Stimulated activated effector memory CD8-positive, alpha-beta T cell treated with anti-CD3 and anti-CD28 coated beads, Interleukin-12 subunit alpha, Interleukin-12 subunit beta, amount 100 ng/mL, for 72 hours (primary cell): ENCODE data around the gene ARVCF.

Experiments used
- ATAC-seq: fragments of 150-1000 bp; cut with Tn5 transposase; 2 replicates; pipeline ENCODE4 v1.10.0; 2021
- DNase-seq, 2 donors: peaks; one replicate each; pipeline ENCODE4 v3.0.0; 2021 to 2022; ENCODE audit warnings: low spot score in 2 of 2
- H3K27ac Mint-ChIP-seq: one replicate; pipeline ENCODE4 v1.8.0; 2022; ENCODE audit warnings: mild to moderate bottlenecking, mixed read lengths
- H3K36me3 Mint-ChIP-seq: one replicate; pipeline ENCODE4 v1.8.0; 2022; ENCODE audit warnings: mild to moderate bottlenecking, mixed read lengths
- H3K4me1 Mint-ChIP-seq: one replicate; pipeline ENCODE4 v1.8.0; 2022; ENCODE audit warnings: mixed read lengths
- H3K4me3 Mint-ChIP-seq: one replicate; pipeline ENCODE4 v1.8.0; 2022; ENCODE audit warnings: mild to moderate bottlenecking, mixed read lengths
- H3K9me3 Mint-ChIP-seq: one replicate; pipeline ENCODE4 v1.8.0; 2022; ENCODE audit warnings: mixed read lengths

Gene ARVCF

GRCh38 chr22:20056696-20057386 lies 40.2 kb upstream of the ARVCF start:
- Mint-ChIP-seq H3K36me3 (peaks cover 31% of the 10 kb centered on the region), H3K4me1 (peaks cover 12% of the 10 kb centered on the region), H3K27ac (no peak overlapping the region), H3K4me3 (no peak overlapping the region), H3K9me3 (no peaks in the 10 kb centered on the region)
- DNase-seq (no peak), ATAC-seq (no peak)

GRCh38 chr22:20056161-20056560 lies 39.5 kb upstream of the ARVCF start:
- Mint-ChIP-seq H3K36me3 (peaks cover 34% of the 10 kb centered on the region), H3K27ac (no peak overlapping the region), H3K4me3 (no peak overlapping the region), H3K4me1 (peaks cover 12% of the 10 kb centered on the region), H3K9me3 (no peaks in the 10 kb centered on the region)
- DNase-seq: no peak
- ATAC-seq: no peak

DNA sequence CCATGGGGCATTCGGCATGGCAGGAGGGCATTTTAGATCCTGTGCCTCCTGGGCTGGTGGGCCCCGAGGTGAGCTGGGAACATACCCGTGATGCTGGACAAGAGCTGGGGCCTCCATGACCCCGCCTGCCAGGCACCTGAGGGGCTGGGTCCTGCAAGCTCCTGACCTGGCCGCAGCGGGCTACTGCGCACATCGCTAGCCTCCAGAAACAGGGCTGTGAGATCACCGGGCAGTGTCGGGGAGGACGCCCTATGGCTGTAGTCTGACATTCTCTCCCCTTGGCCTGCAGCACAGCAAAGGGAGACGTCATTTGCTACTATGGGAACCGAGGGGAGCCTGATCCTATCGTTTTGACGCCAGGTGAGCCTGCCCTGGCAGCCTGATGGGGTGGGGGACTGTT lies 39.0 kb upstream of the ARVCF start:
- DNase-seq (no peak), ATAC-seq (no peak)
- peaks cover 38% of the 10 kb centered on the region for H3K36me3 Mint-ChIP-seq
- H3K4me3 Mint-ChIP-seq: no peak overlapping the region
- no peak overlapping the region for H3K27ac Mint-ChIP-seq
- no peaks in the 10 kb centered on the region for H3K9me3 Mint-ChIP-seq
- H3K4me1 Mint-ChIP-seq: peaks cover 12% of the 10 kb centered on the region

DNA sequence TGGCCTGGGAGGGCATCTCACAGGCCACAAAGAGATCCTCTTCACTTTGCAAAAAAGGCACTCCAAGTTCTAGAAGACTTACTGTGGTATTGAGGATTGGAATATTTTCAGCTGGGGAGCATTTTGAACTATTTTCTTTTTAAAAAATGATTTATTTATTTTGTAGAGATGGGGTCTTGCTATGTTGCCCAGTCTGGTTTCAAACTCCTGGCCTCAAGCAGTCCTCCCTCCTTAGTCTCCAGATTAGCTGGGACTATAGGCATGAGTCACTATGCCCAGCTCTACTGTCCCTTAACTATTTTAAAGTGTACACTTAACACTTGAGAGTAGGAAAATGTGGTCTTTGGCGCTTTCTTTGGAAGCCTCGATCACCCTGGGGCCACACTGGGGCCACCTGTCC lies 38.5 kb upstream of the ARVCF start:
- Mint-ChIP-seq H3K4me3 (no peak overlapping the region), H3K36me3 (peaks cover 40% of the 10 kb centered on the region), H3K4me1 (peaks cover 12% of the 10 kb centered on the region), H3K27ac (peak overlapping the region; percentile 74), H3K9me3 (no peaks in the 10 kb centered on the region)
- no peak for DNase-seq
- no peak for ATAC-seq

GRCh38 chr22:20054485-20054884 lies 37.9 kb upstream of the ARVCF start:
- ATAC-seq (no peak), DNase-seq (no peak)
- Mint-ChIP-seq H3K9me3 (no peaks in the 10 kb centered on the region), H3K27ac (peak overlapping the region; percentile 74), H3K4me3 (no peak overlapping the region), H3K36me3 (peaks cover 46% of the 10 kb centered on the region), H3K4me1 (peaks cover 9% of the 10 kb centered on the region)

DNA sequence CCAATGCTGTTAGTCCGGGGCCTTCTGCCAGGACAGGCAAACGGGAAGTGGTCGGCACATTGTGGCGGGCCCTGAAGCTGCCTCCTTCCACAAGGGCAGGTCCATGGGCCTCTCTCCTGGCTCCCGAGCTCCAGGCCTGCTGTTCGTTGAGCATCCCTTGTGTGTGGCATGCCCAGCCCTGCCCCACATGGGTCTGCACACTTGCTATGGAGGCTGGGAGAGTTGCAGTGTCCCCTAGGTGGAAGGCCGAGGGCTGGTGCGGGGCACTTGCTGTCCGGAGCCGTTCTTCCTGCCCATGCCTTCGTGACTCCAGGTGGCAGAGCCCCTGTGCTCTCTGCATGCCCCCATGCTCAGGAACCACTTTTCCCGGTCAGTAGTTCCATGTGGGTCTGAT lies 37.4 kb upstream of the ARVCF start:
- DNase-seq: no peak
- Mint-ChIP-seq H3K4me3 (no peak overlapping the region), H3K9me3 (no peaks in the 10 kb centered on the region), H3K27ac (no peak overlapping the region), H3K36me3 (peaks cover 51% of the 10 kb centered on the region), H3K4me1 (peaks cover 5% of the 10 kb centered on the region)
- no peak for ATAC-seq

- no peak for DNase-seq
- H3K9me3 Mint-ChIP-seq: no peaks in the 10 kb centered on the region
- H3K4me3 Mint-ChIP-seq: no peak overlapping the region
- ATAC-seq: no peak
- H3K27ac Mint-ChIP-seq: peak overlapping the region; percentile 78
- H3K36me3 Mint-ChIP-seq: peaks cover 54% of the 10 kb centered on the region
- no peaks in the 10 kb centered on the region for H3K4me1 Mint-ChIP-seq
Observed at GRCh38 chr22:20053407-20054033, 36.9 kb upstream of the ARVCF start.

DNA sequence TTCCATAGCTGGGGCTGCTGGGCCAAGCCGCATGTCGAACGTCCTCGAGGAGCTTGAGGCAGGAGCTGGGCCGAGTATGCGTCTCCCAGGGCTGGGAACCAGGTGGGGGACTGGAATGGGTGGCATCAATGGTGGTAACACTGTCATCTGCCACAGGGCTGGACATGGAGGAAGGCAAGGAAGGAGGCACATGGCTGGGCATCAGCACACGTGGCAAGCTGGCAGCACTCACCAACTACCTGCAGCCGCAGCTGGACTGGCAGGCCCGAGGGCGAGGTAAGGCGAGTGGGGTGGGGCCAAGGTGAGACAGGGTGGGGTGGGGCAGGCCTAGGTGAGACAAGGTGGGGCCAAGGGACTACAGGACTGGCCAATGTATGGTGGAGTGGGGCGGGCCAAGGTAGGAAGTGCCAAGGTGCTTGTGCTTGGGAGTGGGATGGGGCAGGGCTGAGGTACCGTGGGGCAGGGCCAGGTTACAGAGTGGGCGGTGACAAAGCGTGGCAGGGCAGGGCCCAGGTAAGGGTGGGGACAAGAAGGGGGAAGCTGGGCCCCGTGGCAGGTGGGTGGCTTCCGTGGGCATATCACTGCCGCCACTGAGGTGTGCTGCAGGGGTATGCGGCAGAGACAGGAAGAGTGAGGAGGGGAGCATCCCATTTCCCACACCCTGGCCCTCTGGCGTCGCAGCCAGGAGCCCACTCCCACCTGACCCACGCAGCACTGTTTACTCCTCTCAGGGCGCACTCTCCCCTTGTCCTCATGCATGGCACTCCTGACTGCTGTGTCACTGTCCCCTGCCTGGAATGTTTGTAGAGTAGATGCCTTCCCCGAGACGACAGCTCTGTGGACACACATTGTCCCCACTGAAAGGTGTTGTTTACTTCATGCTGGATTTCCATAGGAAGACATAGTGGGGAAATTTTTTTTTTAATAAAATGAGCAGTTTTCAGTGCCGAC lies 36.0 kb upstream of the ARVCF start:
- H3K4me3 Mint-ChIP-seq: no peak overlapping the region
- no peak for ATAC-seq
- H3K36me3 Mint-ChIP-seq: peaks cover 55% of the 10 kb centered on the region
- no peak for DNase-seq
- peak overlapping the region; percentile 78 for H3K27ac Mint-ChIP-seq
- no peaks in the 10 kb centered on the region for H3K9me3 Mint-ChIP-seq
- H3K4me1 Mint-ChIP-seq: no peaks in the 10 kb centered on the region

GRCh38 chr22:20051927-20052308 lies 35.3 kb upstream of the ARVCF start:
- DNase-seq (no peak), ATAC-seq (no peak)
- H3K4me1 Mint-ChIP-seq: no peaks in the 10 kb centered on the region
- no peaks in the 10 kb centered on the region for H3K9me3 Mint-ChIP-seq
- H3K4me3 Mint-ChIP-seq: no peak overlapping the region
- H3K27ac Mint-ChIP-seq: peak overlapping the region; percentile 78
- peaks cover 61% of the 10 kb centered on the region for H3K36me3 Mint-ChIP-seq

DNA sequence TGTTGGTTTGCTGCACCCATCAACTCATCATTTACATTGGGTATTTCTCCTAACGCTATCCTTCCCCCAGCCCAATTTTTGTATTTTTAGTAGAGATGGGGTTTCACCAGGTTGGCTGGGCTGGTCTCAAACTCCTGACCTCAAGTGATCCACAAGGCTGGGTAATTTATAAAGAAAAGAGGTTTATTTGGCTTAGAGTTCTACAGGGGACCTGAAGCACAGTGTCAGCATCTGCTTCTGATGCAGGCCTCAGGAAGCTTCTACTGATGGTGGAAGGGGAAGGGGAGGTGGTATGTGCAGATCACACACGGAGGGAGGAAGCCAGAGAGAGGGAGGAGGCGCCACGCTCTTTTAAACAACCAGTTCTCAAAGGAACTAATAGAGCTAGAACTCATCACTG lies 30.1 kb upstream of the ARVCF start:
- H3K27ac Mint-ChIP-seq: no peak overlapping the region

GRCh38 chr22:20044495-20045151 lies 28.0 kb upstream of the ARVCF start:
- no peaks in the 10 kb centered on the region for H3K4me1 Mint-ChIP-seq
- ATAC-seq (no peak), DNase-seq (no peak)
- no peaks in the 10 kb centered on the region for H3K9me3 Mint-ChIP-seq
- peaks cover 64% of the 10 kb centered on the region for H3K36me3 Mint-ChIP-seq
- peak overlapping the region; percentile 61 for H3K27ac Mint-ChIP-seq
- H3K4me3 Mint-ChIP-seq: no peak overlapping the region

More for the DNA sequence above, 30.1 kb upstream of the ARVCF start:
- no peak for DNase-seq
- no peaks in the 10 kb centered on the region for H3K4me1 Mint-ChIP-seq
- H3K36me3 Mint-ChIP-seq: peaks cover 78% of the 10 kb centered on the region
- ATAC-seq: no peak
- H3K9me3 Mint-ChIP-seq: no peaks in the 10 kb centered on the region
- no peak overlapping the region for H3K4me3 Mint-ChIP-seq

DNA sequence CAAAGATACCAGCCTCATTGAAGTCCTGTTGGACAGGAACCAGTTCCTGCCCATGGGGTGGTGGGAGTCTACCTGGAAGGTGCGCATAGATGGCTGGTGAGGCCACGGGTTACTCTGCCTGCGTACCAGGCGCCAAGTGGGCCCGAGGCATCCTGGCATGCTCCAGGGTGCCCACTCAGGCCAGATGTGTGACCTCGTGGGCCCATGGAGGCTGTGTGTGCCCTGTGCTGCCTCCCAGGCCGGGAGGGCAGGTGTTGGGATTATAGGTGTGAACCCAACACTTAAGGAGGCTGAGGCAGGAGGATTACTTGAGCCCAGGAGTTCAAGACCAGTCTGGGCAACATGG lies 27.3 kb upstream of the ARVCF start:
- peaks cover 58% of the 10 kb centered on the region for H3K36me3 Mint-ChIP-seq
- peak overlapping the region; percentile 61 for H3K27ac Mint-ChIP-seq
- DNase-seq (no peak), ATAC-seq (no peak)
- H3K4me3 Mint-ChIP-seq: no peak overlapping the region
- H3K9me3 Mint-ChIP-seq: no peaks in the 10 kb centered on the region
- H3K4me1 Mint-ChIP-seq: no peaks in the 10 kb centered on the region

DNA sequence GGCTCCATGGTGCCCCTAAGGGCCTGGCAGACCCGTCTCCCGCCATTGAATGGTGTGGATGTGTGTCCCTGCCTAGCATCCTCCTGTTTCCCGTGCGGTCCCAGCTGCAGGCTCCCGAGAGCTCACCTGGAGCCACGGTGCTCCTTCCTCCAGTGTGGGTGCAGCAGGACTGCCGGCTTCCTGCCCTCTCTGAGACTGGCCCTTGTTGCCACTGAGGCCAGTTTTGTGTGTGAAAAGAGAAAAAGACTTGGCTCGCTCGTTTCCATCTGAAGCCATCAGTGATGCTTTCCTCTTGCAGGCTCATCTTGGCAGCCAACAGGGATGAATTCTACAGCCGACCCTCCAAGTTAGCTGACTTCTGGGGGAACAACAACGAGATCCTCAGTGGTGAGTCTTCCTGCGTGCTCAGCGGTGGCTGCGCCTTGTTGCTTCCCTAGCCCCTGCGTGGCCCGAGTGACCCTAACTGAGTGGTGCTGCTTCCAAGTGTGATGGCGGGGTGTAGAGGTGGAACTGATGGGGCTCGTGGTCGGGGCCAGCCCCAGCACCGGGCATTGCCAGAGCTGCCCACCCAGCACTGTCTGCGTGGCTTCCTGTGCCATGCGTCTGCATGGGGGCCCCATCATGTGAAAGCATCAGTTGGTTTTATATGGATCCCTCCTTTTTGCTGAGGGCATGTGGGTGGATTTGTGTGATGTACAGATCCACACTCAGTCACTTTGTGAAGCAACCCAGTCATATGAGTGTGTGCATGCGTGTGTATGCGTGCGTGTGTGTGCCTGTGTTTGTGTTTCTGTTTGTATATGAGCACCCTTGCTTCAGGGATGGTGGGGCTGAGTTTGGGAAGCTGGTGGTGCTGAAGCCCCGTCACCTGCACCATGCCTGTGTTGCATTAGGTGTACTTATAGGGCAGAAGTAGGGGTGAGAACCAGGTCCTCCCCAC lies 26.7 kb upstream of the ARVCF start:
- ATAC-seq (no peak), DNase-seq (no peak)
- Mint-ChIP-seq H3K9me3 (no peaks in the 10 kb centered on the region), H3K4me1 (no peaks in the 10 kb centered on the region), H3K27ac (peak overlapping the region; percentile 61), H3K4me3 (no peak overlapping the region), H3K36me3 (peaks cover 52% of the 10 kb centered on the region)

GRCh38 chr22:20040327-20041200 lies 23.9 kb upstream of the ARVCF start:
- no peak for DNase-seq
- no peak for ATAC-seq
- Mint-ChIP-seq H3K36me3 (peaks cover 40% of the 10 kb centered on the region), H3K4me1 (peaks cover 21% of the 10 kb centered on the region), H3K27ac (peak overlapping the region; percentile 3), H3K4me3 (no peak overlapping the region), H3K9me3 (no peaks in the 10 kb centered on the region)
